HG03575 (cell line): ENCODE measurements around the gene RABGAP1L.

ENCODE experiments used
- ATAC-seq: cut with Tn5 transposase; IDR thresholded peaks from one replicate; pipeline ENCODE4 v1.9.1; 2021; ENCODE audit not compliant: unreplicated experiment, insufficient number of reproducible peaks, low FRiP score; ENCODE audit errors: extremely low read depth

Gene RABGAP1L

GRCh38 chr1:174898102-174898797, 738.9 kb downstream of the RABGAP1L start:
- ATAC-seq: no peak

DNA sequence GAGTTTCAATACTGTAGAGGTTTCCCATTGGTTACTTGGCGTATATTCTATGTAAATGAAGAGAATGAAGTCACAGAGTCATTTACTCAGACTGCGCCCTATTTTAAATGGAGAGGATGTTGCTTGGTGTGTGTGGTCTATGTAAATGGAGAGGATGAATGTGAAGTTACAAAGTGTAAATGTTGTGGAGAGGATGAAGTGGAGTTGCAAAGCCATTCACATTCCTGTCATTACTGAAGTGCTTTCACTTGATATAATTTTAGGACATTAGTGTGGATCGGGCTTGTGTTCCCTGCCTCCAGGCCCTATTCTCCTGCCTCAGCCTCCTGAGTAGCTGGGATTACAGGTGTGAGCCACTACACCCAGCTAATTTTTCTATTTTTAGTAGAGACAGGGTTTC, 741.0 kb downstream of the RABGAP1L start:
- no peak for ATAC-seq

DNA sequence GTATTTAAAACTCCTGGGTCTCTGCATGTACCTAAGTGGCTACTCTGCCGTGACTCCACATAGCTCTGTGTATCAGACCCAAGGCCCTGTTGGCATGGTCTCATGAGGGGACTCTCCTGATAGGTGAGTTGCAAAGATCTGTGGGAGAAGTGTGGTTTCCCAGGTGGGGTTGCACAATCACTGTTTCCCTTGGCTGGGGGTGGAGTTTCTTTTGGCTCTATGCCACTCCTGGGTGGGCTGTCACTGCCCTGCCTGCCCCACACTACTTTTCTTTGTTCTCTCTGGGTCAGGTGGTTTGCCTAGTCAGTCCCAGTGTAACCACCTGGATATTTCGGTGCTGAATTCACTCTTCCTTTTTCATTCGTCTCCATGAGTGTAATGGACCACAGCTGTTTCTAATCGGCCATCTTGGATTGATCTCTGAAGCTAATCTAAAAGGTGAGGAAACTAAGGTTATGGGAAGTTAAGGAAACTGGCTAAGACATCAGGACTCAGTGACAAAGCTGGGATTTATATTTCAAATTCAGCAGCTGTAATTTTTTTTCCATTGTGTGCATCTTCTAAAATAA, 743.3 kb downstream of the RABGAP1L start:
- ATAC-seq: no peak

- ATAC-seq: no peak
These were observed 752.3 kb downstream of the RABGAP1L start for GRCh38 chr1:174911606-174912005.

- ATAC-seq: no peak
These were observed 752.9 kb downstream of the RABGAP1L start for GRCh38 chr1:174912264-174912663.

DNA sequence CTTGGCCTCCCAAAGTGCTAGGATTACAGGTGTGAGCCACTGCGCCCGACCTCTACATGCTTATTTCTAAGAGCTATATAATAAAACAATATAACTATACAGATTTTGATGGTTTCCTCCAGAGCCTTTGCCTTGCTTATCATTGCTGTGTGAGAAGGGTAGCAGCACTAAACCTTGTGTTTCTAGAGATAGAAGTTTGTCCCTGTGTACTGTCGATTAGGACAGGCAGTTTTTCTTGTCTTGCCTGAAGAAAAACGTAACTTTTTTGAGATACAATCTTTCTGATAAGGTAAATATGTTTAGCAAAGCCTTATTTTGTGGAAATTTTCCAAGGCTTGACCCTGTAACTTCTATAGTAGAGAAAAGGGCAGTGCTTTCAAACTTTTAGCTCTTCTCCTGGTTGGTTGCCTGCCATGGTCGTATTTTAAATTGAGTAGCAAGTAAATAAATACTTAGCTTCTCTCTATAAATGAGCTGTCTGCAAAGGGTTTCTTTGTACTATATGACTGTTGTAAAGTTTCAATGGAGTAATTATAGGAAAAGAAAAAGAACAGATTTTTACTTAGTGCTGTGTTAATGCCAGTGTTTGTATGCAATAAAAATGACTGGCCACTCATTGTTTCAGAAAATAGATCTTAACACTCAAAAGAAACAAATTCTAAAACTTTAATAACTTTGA, 754.0 kb downstream of the RABGAP1L start:
- ATAC-seq: no peak

GRCh38 chr1:174914991-174915390, 755.7 kb downstream of the RABGAP1L start:
- no peak for ATAC-seq

DNA sequence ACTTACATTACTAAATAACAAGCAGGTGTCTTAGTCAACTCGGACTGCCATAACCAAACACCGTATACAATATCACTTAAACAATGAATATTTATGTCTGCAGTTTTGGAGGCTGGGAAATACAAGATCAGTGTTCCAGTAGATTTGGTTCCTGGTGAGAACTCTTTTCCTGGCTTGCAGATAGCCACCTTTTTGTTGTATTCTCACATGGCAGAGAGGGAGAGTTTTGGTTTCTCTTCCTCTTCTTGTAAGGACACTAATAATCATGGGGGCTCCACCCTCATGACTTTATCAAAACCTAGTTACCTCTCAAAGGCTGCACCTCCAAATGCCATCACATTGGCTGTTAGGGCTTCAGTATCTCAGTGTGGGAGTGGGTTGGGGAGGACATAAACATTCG, 757.5 kb downstream of the RABGAP1L start:
- no peak for ATAC-seq

DNA sequence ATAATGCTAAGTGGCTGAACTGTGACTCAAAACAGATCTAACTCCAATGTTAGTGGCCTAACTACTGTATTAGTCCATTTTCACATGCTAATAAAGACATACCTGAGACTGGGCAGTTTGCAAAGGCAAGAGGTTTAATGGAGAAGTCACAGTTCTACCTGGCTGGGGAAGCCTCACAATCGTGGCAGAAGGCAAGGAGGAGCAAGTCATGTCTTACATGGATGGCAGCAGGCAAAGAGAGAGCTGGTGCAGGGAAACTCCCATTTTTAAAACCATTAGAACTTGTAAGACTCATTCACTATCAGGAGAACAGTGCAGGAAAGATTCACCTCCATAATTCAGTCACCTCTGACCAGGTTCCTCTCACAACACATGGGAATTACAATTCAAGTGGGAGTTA, 760.8 kb downstream of the RABGAP1L start:
- ATAC-seq: no peak

- no peak for ATAC-seq
These were observed 762.8 kb downstream of the RABGAP1L start for GRCh38 chr1:174922121-174922520.

- ATAC-seq: no peak
These were observed 764.5 kb downstream of the RABGAP1L start for GRCh38 chr1:174923820-174924219.

DNA sequence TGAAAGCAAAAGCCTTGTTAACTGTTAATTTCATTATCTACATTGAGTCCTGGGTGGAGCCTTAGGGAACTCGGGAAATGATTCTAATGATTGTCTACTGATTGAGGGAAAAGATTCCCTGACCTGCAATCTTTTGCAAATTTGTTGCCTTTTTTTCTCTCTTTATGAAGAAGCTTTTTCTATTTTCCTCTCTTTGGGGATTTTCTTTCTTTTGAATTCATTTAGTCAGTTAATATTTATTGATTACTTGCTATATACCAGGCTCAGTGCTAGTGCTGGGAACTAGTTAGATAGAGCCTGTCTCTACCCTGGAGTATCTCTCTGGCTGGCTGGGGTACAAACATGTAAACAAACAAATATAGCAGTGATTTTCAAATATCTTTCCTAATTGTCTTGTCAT, 769.2 kb downstream of the RABGAP1L start:
- no peak for ATAC-seq

GRCh38 chr1:174931214-174931613, 771.9 kb downstream of the RABGAP1L start:
- no peak for ATAC-seq

DNA sequence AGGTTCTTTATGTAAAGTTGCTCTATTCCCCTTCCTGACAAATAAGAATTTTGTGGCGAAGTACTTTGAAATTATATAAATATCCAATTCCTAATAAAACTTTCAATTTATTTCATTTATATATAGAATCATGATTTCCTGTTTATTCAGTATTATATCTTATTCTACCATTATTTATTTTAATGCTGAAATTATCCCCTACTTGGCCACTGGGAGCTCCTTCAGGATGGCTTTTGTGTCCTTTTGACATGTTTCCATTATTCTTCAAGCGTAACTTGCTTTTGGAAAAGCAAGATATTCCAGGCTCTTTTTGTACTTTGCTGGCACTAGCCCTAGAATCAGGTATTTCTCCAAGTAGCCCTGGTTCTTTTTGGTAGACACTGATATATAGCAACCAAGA, 773.3 kb downstream of the RABGAP1L start:
- ATAC-seq: no peak

DNA sequence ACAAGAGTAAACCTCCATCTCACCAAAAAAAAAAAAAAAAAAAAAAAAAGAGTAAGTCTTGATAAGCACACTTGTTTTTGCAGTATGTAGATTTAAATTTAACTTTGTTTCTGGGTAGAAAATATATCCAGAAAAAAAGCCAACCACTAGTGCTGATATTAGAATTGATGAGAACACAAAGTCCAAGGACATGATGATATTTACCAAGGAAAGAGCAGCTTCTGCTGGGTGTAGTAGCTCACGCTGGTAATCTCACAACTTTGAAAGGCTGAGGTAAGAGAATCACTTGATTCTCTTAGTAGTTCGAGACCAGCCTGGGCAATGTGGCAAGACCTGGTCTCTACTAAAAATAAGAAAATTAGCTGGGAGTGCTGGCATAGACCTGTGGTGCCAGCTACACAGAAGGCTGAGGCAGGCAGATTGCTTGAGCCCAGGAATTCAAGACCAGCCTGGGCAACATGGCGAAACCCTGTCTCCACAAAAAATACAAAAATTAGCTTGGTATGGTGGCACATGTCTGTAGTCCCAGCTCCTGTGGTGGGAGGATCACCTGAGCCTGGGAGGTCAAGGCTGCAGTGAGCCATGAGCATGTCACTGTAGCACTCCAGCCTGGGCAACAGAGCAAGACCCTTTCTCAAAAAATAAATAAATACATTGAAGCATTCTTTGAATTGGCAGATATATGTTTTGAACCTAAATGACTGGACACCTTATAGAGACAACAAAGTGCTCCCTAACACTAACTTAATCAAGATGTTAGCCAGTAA, 776.8 kb downstream of the RABGAP1L start:
- ATAC-seq: no peak

- no peak for ATAC-seq
These were observed 779.1 kb downstream of the RABGAP1L start for GRCh38 chr1:174938281-174939007.

DNA sequence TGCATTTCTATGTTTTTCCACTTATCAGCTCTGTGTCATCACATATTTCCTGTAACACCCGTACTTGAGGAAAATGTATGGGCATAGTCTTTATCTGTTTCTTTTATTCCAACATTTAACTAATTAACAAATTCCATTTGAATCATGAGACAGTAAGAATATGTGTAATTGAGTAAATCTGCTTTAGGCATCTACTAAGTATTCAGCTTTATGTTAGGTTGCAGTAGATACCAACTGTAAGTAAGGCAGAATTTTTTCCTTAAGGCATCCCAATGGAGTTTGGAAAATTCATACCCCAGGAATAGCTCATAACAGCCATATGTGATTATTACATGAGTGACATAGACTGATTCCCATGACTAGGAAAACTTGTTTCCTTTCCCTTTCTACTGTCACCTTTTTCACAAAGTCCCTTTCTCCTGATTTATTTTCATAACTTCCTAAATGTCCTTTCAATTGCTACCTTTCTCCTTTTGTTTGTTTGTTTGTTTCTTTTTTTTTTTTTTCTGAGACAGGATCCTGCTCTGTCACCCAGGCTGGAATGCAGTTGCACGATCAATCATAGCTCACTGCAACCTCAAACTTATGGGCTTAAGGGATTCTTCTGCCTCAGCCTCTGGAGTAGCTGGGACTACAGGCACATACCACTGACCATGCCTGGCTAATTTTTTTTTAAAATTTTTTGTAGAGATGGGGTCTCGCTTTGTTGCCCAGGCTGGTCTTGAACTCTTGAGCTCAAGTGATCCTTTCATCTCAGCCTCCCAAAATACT, 780.6 kb downstream of the RABGAP1L start:
- ATAC-seq: no peak

DNA sequence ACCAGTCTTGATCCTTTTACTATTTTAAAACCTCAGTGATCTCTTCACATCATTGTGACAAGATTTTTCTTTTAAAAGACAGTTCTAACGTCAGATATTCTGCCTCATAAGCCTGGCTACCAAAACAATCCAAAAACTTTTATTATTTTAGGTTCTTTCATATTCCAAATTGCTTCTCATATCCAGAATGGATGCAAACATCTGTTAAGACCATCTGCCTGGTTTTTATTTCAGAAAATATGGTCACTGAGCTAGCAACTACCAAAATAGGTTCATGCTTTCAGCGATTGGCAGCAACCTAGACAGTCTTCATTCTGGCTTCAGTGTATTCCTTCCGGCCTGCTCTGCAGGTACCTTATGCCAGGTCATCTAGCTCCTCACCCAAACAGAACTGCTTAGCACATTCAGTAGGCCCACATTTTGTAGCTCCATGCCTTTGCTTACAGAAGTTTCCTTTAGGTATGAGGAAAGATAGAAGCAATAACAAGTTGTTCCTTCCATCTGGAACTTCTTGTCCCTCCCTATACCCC, 781.4 kb downstream of the RABGAP1L start:
- ATAC-seq: no peak
